Astrocyte of the spinal cord (primary cell): ENCODE measurements around the gene ADAMTS8.
A peak's percentile ranks its signal among the peaks of the same experiment; 100 is the strongest.

Source experiments
- DNase-seq: peaks from one replicate; pipeline ENCODE4 v3.0.0; 2011; ENCODE audit warnings: low read depth, low spot score
- H3K4me3 ChIP-seq: 2 replicates; pipeline ENCODE4 v1.5.1; 2011; ENCODE audit warnings: low read depth, mild to moderate bottlenecking, low read length, moderate library complexity
- in situ Hi-C: cut with HindIII; loops from 2 replicates; pipeline ENCODE4 v1.10.0; 2017; ENCODE audit warnings: low sequenced_read_pairs
- TF ChIP-seq, protein P1 (sequence below): IDR thresholded peaks from 2 replicates; pipeline ENCODE4 v1.5.1; 2012; ENCODE audit warnings: low read depth, mild to moderate bottlenecking, low read length, inconsistent platforms

The ADAMTS8 gene

GRCh38 chr11:130428316-130429119 lies at the start of gene ADAMTS8:
Gene ADAMTS8, minus strand, starts transcription at chr11:130428609. Its CDS starts 323 bp downstream, at chr11:130428286.
- TF ChIP-seq, protein P1, sequence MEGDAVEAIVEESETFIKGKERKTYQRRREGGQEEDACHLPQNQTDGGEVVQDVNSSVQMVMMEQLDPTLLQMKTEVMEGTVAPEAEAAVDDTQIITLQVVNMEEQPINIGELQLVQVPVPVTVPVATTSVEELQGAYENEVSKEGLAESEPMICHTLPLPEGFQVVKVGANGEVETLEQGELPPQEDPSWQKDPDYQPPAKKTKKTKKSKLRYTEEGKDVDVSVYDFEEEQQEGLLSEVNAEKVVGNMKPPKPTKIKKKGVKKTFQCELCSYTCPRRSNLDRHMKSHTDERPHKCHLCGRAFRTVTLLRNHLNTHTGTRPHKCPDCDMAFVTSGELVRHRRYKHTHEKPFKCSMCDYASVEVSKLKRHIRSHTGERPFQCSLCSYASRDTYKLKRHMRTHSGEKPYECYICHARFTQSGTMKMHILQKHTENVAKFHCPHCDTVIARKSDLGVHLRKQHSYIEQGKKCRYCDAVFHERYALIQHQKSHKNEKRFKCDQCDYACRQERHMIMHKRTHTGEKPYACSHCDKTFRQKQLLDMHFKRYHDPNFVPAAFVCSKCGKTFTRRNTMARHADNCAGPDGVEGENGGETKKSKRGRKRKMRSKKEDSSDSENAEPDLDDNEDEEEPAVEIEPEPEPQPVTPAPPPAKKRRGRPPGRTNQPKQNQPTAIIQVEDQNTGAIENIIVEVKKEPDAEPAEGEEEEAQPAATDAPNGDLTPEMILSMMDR = no peak
- DNase-seq = no peak

GRCh38 chr11:130477586-130478203 lies 49.3 kb upstream of the ADAMTS8 start:
- DNase-seq = peak; percentile 39
- in situ Hi-C loops = no loop called here
- TF ChIP-seq, protein P1 = no peak
- H3K4me3 ChIP-seq = no peak overlapping the region

More at GRCh38 chr11:130428316-130429119, at the start of gene ADAMTS8:
- H3K4me3 ChIP-seq = no peak within 1 kb of the TSS
- in situ Hi-C loops = loop anchor here (25.0 kb wide), 1 partner anchor 434 kb away; no protein-coding TSS in a partner anchor

DNA sequence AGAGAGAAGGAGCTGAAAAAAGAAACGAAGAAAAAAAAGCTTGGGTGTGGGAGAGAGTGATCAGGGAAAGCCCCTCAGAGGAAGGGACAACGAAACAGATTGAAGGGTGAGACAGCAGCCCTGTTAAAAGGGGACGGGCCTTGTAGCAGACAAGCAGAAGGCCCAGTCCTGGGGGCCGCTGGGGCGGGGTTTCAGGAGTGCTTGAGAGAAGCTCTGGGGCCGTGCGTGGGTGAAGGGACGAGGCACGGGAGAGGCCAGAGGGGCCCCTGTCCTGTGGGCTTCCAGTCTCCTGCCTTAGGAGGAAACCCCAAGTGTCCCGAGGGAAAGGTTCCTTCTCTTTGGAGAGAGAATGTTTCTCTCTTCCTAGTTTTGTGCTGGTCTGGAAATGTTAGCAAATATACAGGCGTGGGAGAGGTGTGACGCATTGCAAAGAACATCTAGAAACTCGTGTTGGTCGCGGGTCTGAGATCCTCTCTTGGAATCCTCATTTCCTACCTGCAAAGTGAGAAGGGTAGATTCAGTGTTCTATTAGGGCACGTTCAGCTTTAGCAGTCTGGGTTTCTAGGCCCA lies 48.6 kb upstream of the ADAMTS8 start:
- no peak for DNase-seq
- TF ChIP-seq, protein P1 = no peak
- in situ Hi-C loops = no loop called here
- no peak overlapping the region for H3K4me3 ChIP-seq

DNA sequence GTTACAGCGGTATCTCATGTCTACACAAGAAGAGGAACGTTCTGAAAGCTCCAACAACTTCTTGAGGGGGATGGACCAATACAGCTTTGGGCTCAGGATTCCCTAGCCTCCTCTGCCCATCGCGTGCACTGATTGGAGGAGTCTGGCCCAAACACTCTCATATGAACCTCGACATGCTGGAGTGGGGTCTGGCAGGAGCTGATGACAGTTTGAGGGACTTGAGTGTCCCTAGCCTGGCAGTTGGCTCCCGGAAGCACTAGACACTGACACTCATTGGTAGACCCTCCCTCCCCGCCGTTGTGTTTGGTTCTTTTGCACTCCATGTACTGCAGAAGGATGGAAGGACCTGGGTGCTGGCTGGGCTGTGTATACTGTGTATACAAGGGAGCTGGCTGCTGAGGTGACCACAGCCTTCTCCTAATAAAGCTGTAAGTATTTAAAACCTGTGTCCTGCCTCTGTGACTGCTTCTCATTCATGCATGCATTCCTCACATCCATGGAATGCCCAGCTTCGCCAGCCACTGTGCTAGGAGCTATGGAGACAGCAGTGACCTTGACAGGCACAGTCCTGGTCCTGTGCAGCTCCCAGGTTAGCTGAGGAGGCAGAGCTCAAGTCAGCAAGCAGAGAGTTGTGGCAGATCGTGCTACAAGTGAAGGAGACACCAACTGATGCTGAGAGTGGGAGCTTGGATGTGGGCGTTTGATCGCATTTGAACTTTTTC lies 48.0 kb upstream of the ADAMTS8 start:
- no peak for DNase-seq
- H3K4me3 ChIP-seq = no peak overlapping the region
- TF ChIP-seq, protein P1 = no peak
- in situ Hi-C loops = no loop called here

GRCh38 chr11:130475426-130476053 lies 47.1 kb upstream of the ADAMTS8 start:
- TF ChIP-seq, protein P1 = no peak
- DNase-seq = no peak
- H3K4me3 ChIP-seq = no peak overlapping the region
- in situ Hi-C loops = no loop called here
